ENCODE measurements around the gene FTO.

Gene FTO

GRCh38 chr16:53756275-53756996 lies 52.5 kb downstream of the FTO start:
- DNase-seq: no peak

- no peak for DNase-seq
Measured at GRCh38 chr16:53757971-53758609, 54.1 kb downstream of the FTO start.

GRCh38 chr16:53761962-53762703 lies 58.2 kb downstream of the FTO start:
- DNase-seq: no peak

DNA sequence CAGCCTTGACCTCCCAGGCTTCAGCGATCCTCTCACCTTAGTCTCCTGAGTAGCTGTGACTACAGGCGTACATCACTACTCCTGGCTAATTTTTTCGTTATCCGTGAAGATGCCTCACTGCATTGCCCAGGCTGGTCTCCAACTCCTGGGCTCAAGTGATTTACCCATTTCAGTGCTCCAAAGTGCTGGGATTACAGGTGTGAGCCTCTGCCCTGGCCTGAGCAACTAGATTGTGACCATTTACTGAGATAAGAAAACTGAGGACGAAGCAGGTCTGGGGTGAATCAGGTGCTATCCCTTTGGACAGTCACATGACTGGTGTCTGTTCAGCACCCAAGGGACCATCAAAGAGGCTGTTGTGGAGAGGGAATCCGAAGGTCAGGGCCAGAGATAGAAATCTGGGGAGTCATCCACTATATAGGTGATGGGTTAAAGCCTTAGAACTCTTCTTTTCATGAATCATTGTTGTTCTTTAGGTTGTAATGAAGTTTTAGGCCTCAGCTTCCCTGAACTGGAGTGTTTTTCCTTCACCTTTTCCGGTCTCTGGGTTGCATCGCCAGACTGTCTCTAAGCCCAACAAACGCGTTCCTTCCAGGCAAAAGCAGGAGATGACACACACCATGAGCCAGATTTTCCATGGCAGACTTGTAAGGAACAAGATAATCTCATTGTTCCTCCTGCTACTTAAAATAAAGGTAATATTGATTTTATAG lies 62.5 kb downstream of the FTO start:
- no peak for DNase-seq

DNA sequence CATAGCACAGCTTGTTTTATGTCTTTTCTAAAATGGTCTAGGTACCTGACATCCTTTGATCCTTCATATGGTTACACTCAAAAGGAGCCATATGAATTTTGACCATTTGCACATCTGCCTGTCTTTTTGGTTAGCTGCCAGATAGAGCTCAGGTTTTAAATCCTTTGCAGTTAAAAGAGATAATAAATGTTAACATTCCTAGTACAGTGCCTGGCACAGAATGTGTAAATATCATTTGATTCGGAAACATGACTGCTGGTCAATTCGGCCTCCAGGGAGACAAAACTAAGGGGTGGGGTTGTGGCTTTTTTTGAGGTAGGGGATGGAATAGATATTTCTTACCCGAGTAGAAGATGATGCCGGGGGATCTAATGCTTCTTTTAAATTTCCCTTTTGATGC lies 64.2 kb downstream of the FTO start:
- no peak for DNase-seq

- DNase-seq: no peak
Measured at GRCh38 chr16:53768593-53768992, 64.6 kb downstream of the FTO start.

- DNase-seq: no peak
Measured at GRCh38 chr16:53769185-53769584, 65.2 kb downstream of the FTO start.

DNA sequence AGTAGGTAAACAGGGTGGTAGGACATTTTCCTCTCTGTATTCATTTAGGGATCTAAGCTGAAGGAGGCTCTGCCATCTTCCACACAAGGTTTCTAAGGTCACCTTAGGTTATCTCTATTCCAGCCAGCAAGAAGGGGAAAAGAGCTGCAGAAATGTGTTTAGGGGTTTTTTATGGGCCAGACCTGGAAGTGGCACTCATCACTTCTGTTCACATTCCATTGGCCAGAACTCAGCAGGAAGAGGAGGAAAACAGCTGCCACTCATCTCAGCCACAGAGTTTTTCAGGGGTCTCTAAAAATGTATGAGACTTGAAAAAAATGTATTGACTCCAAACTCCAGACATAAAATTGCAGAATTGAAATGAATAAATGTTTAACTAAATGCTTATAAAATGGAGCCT lies 65.8 kb downstream of the FTO start:
- DNase-seq: no peak

- no peak for DNase-seq
Measured at GRCh38 chr16:53770641-53771040, 66.7 kb downstream of the FTO start.

GRCh38 chr16:53771655-53772497 lies 67.9 kb downstream of the FTO start:
- no peak for DNase-seq

- no peak for DNase-seq
Measured at GRCh38 chr16:53773150-53773846, 69.3 kb downstream of the FTO start.

DNA sequence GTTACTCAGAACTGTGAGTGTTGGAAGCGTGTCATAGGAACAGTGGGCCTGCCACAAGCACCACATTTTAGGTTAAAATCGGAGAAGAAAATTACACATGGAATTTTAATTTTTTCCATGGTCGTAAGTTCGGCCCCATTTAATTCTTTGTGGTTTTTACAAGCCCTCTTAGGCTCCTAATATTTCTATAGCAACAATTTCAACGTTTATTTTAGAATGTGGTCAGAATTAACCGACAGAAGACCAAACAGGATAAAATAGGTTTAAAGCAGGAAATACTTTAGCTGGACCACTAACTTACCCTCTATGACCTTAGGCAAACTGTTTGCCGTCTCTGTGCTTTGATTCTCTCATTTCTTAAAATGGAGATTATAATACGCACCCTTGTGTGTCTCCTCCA lies 69.9 kb downstream of the FTO start:
- no peak for DNase-seq

GRCh38 chr16:53775106-53775820 lies 71.3 kb downstream of the FTO start:
- no peak for DNase-seq

GRCh38 chr16:53775821-53776431 lies 72.0 kb downstream of the FTO start:
- DNase-seq: no peak

- DNase-seq: no peak
Measured at GRCh38 chr16:53779186-53779585, 75.2 kb downstream of the FTO start.

GRCh38 chr16:53780051-53780450 lies 76.1 kb downstream of the FTO start:
- DNase-seq: no peak

DNA sequence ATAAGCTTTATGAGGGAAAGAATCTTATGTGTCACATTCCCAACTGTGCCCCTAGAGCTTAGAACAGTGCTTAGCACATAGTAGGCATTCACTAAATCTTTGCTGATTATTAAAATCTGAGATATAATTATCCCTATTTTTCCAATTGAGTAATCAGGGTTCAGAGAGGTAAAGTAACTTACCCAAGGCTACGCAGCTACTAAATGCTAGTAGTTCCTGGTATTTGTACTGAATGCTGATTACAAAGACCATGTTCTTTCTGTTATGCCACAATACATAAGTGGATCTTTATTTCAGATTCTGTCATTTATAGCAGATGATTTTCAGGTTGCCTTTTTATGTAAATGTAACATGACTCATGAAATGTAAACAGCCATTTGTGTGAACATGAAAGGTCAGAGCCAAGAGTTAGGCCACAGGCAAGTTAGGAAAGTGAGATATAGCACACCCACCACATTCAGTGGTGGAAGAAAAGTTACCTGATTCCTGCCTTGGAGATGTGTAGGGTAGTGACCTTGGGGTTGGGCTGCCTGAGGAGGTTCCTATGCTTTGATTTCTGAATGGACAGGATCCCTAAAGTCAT lies 77.2 kb downstream of the FTO start:
- no peak for DNase-seq

DNA sequence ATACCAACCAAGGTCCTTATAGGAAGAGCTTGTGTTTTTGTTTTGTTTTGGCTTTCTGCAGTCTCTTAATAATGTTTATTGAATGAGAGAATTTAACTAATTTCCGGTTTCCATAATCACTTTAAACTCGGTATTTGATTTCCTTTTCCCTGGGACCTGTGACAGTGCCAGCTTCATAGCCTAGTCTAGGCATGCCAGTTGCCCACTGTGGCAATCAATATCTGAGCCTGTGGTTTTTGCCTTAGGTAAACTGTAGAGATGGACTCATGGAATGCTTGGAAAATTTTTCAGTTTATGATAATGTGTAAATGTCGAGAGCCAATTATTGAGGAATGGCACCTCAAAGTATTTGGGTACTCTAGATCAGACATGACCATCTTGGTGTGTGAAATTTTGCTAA lies 78.2 kb downstream of the FTO start:
- DNase-seq: no peak

DNA sequence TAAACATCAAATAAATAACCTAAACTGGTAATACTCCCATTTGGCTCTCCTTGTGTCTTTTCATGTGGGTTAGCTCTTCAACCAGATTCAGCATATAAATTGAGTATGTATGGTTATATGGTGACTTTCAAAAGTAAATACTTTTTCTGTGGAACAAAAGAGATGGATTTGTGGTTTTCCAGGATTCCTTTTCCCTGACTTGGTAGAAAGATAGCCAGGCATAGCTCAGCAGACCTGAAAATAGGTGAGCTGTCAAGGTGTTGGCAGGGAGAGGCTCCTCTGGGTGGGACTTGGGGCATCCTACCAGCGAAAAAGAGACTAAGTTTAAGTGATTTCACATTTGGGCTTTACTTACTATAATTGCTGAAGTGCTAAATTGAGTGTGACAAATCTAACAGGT lies 80.3 kb downstream of the FTO start:
- no peak for DNase-seq

DNA sequence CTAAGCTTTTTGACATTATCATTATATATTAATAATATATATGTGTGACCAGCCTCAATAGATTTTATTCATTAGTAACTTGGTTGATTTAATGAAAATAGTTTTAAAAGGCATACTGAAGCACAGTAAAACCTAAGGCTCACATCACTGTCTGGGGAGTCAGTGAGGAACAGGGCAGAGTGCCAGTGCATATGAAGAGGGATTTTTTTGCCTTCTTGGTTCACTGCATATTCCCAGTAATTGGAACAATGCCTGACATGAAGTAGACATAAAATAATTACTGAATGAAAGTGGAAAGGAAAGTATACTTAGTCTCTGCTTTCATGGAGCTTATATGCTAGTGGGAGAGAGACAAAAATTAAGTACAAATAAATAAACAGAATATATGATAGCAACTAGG lies 81.1 kb downstream of the FTO start:
- no peak for DNase-seq
